Measurements from ENCODE around the gene COX4I1.

The COX4I1 gene

DNA sequence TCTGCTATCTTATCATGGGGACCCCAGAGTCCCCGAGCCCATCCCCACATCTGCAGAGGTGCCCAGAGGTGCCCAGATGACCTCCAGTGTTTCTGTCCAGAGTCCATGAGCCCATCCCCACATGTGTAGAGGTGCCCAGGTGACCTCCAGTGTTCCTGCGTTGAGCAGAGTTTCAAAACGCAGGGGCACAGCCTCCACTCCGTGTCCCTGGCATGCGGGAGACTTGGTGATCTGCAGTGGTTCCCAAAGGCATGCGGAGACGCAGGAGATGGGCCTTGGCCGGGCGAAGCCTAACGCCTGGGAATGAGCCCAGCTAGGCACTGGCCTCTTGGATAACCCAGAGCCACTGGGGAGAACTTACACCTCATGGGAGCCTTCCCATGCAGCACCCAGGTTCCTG is 41.3 kb downstream of the COX4I1 start:
- no peak for DNase-seq (ENCODE audit: low spot score)

GRCh38 chr16:85842435-85842834 is 42.9 kb downstream of the COX4I1 start:
- no peak for DNase-seq (ENCODE audit: low spot score)

DNA sequence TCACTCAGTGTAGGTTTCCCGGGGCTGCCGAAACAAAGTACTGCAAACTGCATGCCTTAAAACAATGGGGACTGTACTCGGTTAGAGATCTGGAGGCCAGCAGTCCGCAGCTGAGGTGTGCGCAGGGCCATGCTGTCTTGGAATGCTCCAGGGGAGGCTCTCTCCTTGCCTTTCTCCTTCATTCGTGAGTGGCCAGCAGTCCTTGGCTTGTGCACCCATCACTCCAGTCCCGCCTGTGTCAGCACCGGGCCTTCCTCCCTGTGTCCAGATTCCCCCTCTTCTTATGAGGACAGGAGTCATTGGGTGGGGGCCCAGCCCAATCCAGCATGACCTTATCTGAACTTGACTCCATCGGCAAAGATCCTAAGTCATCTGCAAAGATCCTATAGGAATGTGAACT is 43.4 kb downstream of the COX4I1 start:
- DNase-seq (ENCODE audit: low spot score) = no peak

GRCh38 chr16:85843471-85844168 is 44.1 kb downstream of the COX4I1 start:
- DNase-seq (ENCODE audit: low spot score) = no peak

GRCh38 chr16:85844169-85844481 is 44.6 kb downstream of the COX4I1 start:
- no peak for DNase-seq (ENCODE audit: low spot score)

- no peak for DNase-seq (ENCODE audit: low spot score)
Observed at GRCh38 chr16:85844786-85845185, 45.3 kb downstream of the COX4I1 start.

- DNase-seq (ENCODE audit: low spot score) = no peak
Observed at GRCh38 chr16:85845266-85845665, 45.8 kb downstream of the COX4I1 start.

DNA sequence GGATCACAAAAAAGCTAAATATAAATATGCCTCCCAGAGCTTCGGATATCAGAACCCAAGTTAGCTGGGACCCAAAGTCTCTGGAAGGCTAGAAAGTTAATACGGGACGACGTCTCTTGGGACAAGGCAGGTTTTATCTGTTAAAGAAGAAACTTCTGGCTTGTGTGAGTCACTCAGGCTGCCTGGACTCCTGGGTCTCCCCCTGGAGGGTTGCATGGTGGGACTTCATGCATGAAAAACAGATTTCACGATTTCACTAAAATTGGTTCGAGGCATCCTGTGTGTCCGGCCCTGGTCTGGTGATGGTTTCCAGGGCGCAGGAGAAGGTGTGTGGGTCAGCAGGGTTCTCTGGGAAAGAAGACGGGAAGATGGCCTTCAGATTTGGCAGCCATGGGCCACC is 47.0 kb downstream of the COX4I1 start:
- no peak for DNase-seq (ENCODE audit: low spot score)

DNA sequence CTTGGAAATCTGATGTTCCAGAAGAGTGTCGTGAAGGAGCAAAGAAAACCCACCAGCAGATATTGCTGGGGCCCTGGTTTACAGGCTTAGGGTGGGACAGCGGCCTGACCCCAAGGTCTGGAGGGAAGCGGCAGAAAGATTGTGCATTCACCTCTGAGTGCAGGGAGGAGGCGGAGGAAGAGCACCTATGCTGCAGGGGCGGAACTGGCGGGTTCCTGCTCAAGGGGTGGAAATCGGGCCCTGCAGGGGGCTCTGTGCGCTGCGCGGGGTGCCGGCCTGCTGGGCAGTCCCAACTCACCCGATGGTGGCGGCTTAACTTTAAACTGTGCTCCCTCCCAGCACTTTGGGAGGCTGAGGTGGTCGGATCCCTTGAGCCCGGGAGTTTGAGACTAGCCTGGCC is 47.5 kb downstream of the COX4I1 start:
- DNase-seq (ENCODE audit: low spot score) = no peak

- DNase-seq (ENCODE audit: low spot score) = no peak
Observed at GRCh38 chr16:85847681-85848601, 48.4 kb downstream of the COX4I1 start.

- no peak for DNase-seq (ENCODE audit: low spot score)
Observed at GRCh38 chr16:85848986-85849385, 49.5 kb downstream of the COX4I1 start.

DNA sequence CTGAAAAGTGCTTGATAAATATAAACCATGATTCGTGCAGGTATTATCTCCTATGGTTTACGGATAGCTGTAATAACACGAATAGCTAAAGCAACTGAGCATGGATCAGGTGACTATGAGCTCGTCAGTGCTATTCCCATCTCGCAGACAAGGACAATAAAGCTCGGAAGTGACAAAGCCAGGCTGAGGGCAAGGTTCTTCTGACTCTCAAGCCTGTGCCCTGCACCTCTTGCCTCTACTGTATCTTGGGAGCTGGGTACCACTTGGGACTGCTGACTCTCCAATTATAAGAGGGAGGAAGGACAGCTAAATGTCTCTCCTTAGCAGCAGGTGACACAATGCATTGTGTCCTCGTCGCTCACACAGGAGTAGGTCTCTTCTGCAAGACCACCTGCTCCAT is 49.9 kb downstream of the COX4I1 start:
- no peak for DNase-seq (ENCODE audit: low spot score)

- no peak for DNase-seq (ENCODE audit: low spot score)
Observed at GRCh38 chr16:85850344-85850880, 50.9 kb downstream of the COX4I1 start.

DNA sequence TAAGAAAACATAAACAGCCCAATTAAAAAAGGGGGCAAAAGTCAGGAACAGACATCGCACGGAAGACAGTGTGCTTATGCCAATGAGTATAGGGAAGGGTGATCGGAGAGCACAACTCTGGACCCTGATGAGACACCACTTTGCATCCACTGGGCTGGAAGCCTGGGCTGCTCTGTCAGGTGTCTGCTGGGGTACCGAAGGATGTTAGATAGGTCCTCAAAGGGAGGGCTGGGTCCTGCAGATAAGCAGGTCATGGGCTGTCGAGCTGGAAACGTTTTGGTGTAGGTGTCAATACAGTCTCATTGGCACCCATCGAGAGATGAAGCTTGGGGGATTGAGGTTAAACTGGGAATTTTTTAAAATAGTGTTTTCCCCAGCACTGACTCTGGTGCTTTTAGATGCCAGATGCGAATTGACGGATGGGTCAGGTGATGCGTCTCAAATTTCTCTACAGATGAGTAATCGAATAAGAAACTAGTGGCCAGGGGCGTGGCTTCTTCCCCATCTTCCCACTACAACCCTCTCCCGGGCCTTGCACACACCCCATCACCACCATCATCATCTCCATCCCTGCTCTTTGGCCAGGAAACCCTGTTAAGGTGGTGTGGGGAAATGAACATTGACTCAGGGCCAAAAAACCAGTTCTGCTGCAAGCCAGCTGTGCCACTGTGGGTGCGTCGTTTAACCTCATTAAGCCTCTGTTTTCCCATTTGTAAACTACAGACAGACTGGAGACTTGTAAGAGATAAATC is 51.7 kb downstream of the COX4I1 start:
- no peak for DNase-seq (ENCODE audit: low spot score)

GRCh38 chr16:85853547-85854545 is 54.4 kb downstream of the COX4I1 start:
- DNase-seq (ENCODE audit: low spot score) = no peak

DNA sequence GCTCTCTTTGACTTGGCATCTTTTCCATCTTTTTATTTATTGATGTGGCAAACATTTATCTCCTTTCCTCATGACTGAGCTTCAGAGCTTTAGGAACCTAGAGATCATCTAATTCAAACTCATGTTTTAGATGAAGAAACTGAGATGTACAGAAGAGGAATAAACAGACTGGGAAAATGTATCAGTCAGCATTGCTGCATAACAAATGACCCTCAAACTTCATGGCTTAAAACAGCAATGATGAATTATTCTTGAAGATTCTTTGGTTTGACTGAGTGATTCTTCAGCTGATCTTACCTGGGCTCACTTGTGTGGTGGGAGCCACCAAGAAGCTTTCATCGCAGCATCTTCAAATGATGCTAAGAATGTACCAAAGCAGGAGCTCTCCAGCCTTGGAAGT is 55.4 kb downstream of the COX4I1 start:
- DNase-seq (ENCODE audit: low spot score) = no peak

DNA sequence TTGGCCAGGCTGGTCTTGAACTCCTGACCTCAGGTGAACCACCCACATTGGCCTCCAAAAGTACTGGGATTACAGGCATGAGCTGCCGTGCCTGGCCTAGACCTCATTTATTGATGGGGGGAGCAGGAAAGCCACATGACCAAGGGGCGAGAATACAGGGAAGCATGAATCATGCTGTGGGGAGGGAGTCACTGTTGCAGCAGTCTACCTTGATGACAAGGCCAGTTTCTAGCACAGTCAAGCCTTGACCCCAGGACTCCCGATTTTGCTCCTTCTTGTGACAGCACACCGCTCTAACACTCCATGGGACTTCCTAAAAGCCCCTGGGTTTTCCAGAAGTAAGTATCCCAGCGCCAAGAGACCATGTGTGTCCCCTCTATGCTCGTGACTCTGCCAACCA is 56.6 kb downstream of the COX4I1 start:
- DNase-seq (ENCODE audit: low spot score) = no peak

DNA sequence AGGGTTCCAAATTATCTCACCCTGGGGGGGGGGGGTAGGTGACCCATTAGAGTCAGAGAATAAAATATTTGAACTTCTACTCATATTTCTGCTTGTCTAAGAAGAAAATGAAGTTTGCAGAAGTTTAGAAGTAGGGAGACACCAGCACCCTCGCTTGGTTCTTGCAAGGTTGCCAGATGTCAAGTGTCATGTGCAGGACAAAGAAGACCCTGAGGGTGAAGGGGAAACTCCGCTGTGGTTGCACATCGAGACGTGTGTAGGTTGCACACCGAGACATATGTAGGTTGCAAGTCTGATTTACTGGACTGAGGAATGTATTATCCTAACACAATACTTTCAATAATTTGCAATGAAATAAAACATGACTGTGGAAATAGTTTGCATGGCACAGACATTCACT is 57.1 kb downstream of the COX4I1 start:
- no peak for DNase-seq (ENCODE audit: low spot score)

Data from SK-N-DZ (cell line).